Chondrocyte (in vitro differentiated cells): ENCODE data around the gene RAP1GAP2. TPM values are rescaled to one million over a fixed set of nuclear protein-coding genes. Genes with fewer than 3 reads are reported as not detected.

Source experiments
- DNase-seq: peaks from one replicate; pipeline ENCODE4 v3.0.0; 2021; ENCODE audit warnings: mixed read lengths, low spot score
- H3K27ac Mint-ChIP-seq: one replicate; pipeline ENCODE4 v1.8.0; 2021; ENCODE audit warnings: mild to moderate bottlenecking, moderate library complexity, mixed read lengths; ENCODE audit not compliant: unreplicated experiment
- H3K27me3 Mint-ChIP-seq: 2 replicates; pipeline ENCODE4 v1.8.0; 2021; ENCODE audit warnings: low read depth, mixed read lengths
- H3K36me3 Mint-ChIP-seq: 2 replicates; pipeline ENCODE4 v1.8.0; 2021; ENCODE audit warnings: low read depth, mixed read lengths
- H3K4me1 Mint-ChIP-seq: 2 replicates; pipeline ENCODE4 v1.8.0; 2021; ENCODE audit warnings: low read depth, mild to moderate bottlenecking, mixed read lengths
- H3K4me3 Mint-ChIP-seq: one replicate; pipeline ENCODE4 v1.8.0; 2021; ENCODE audit warnings: mild to moderate bottlenecking, moderate library complexity, mixed read lengths; ENCODE audit not compliant: unreplicated experiment
- H3K9me3 Mint-ChIP-seq: 2 replicates; pipeline ENCODE4 v1.8.0; 2021; ENCODE audit warnings: low read depth, mixed read lengths
- total RNA-seq: library from RNA; stranded (reverse); gene quantifications from 3 replicates; pipeline ENCODE4 v1.2.1, GENCODE V29; 2021
- TF ChIP-seq, protein P1 (sequence below): fragments of 200-600 bp; sonication (generic); IDR thresholded peaks from 2 replicates; pipeline ENCODE4 v1.5.0; 2021; ENCODE audit warnings: antibody characterized with exemption, mild to moderate bottlenecking, moderate library complexity

RAP1GAP2 gene
- total RNA-seq, 1 donor from 2014 or later = 3.4 TPM

DNA sequence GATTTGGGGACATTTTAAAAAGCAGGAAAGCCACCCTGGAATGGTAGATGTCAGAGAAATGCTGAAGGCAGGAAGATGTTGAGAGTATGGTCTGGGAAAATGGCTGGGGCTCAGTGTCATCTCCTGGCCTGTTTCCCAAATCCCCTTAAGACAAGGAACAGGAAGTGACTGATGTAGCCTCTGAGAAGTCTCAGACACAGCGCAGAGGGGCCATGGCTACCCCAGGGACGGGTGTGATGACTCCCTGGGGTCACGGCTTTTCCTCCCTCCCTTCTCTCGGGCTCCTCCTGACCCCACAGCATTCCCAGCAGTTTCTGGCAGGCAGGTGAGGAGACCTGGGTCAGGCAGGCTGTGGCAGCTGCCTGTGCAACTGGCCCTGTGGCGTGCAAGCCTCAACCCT lies 45.4 kb downstream of the RAP1GAP2 start:
- H3K27ac Mint-ChIP-seq = no peak overlapping the region
- DNase-seq = no peak
- peaks cover 6% of the 10 kb centered on the region for H3K4me1 Mint-ChIP-seq
- TF ChIP-seq, protein P1, sequence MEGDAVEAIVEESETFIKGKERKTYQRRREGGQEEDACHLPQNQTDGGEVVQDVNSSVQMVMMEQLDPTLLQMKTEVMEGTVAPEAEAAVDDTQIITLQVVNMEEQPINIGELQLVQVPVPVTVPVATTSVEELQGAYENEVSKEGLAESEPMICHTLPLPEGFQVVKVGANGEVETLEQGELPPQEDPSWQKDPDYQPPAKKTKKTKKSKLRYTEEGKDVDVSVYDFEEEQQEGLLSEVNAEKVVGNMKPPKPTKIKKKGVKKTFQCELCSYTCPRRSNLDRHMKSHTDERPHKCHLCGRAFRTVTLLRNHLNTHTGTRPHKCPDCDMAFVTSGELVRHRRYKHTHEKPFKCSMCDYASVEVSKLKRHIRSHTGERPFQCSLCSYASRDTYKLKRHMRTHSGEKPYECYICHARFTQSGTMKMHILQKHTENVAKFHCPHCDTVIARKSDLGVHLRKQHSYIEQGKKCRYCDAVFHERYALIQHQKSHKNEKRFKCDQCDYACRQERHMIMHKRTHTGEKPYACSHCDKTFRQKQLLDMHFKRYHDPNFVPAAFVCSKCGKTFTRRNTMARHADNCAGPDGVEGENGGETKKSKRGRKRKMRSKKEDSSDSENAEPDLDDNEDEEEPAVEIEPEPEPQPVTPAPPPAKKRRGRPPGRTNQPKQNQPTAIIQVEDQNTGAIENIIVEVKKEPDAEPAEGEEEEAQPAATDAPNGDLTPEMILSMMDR = no peak
- no peaks in the 10 kb centered on the region for H3K9me3 Mint-ChIP-seq
- H3K27me3 Mint-ChIP-seq = no peaks in the 10 kb centered on the region
- H3K4me3 Mint-ChIP-seq = no peak overlapping the region
- no peaks in the 10 kb centered on the region for H3K36me3 Mint-ChIP-seq

DNA sequence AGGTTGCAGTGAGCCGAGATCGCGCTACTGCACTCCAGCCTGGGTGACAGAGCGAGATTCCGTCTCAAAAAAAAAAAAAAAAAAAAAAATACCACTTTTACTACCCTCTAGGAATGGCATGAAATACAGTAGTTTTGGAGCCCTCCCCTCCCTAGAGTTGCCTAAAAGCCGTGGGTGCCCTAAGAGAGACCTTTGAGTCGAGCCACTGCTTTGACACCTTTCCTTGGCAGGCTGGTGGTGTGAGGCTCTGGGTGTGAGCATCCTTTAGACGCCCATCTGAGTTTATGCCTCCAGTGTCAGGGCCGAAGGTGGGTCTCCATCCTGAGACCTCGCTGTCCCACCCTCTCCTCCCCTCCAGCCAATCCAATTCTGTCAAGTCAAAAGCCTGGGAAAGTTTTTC lies 46.2 kb downstream of the RAP1GAP2 start:
- no peaks in the 10 kb centered on the region for H3K36me3 Mint-ChIP-seq
- peaks cover 7% of the 10 kb centered on the region for H3K4me1 Mint-ChIP-seq
- H3K27me3 Mint-ChIP-seq = no peaks in the 10 kb centered on the region
- no peaks in the 10 kb centered on the region for H3K9me3 Mint-ChIP-seq
- H3K27ac Mint-ChIP-seq = no peak overlapping the region
- no peak for DNase-seq
- no peak overlapping the region for H3K4me3 Mint-ChIP-seq
- TF ChIP-seq, protein P1 = no peak

DNA sequence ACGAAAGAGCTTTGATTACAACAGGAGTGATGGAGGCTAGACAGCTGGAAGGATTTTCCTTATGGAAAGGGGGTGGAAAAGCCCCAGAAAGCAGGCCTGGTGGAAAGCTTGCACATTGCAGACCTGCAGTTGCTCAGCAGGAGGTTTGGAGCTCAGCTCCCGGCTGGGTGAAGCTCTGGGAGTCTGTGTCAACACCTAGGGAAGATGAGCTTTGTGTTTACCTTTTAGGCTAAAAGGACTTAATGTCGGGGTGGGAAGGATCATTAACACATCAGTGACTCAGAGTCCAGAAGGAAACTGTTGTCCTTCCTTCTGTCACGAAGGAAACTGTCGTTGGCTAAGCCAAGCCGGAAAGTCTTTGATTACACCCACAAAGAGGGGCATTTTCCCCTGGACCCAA lies 48.2 kb downstream of the RAP1GAP2 start:
- no peak for DNase-seq
- Mint-ChIP-seq H3K4me1 (peaks cover 20% of the 10 kb centered on the region), H3K9me3 (no peaks in the 10 kb centered on the region), H3K36me3 (no peaks in the 10 kb centered on the region), H3K27me3 (no peaks in the 10 kb centered on the region), H3K27ac (peak overlapping the region; percentile 11), H3K4me3 (no peak overlapping the region)
- TF ChIP-seq, protein P1 = peak; percentile 26

DNA sequence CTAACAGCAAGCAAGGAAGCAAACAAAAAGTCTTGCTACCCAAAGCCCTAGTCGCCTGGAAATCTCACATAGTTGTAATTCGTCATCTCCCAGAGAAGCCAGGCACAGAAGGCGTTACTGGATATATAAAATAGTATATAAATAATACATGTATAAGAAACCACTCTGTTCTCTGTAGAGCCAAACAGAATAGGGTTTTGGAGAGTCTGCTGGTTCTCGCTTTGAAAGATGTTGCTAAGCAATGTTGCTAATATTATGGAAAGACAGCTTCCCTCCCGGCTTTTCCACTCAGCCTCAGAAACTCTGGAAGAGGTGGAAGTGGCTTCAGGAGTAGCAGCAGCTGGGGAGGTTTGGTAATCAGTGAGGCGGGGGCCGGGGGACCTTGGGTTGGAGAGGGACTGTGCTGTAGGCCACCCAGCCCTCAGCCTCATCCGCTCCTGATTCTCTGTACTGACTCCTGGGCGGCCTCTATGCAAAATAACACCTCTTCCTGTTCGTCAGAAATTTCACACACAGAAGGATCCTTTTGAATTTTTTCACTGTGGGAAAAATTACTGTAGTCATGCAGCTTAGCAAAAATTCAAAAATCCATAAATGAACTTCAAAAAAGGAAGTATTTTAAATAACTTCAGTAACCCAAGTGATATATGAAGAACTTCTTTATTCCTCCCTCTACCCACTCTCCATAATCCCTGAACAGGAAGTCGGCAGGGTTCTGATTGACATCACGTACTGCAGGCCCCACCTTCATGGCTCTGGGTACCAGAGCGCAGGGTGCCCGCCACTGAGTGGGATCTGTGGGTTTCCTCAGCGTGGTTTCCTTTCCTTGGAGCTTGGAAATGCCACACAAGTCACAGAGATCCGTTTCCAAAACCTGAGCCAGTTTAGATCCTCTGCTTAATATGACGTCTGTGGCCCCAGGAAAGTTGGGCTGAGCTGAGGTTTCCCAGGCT lies 51.4 kb downstream of the RAP1GAP2 start:
- no peak overlapping the region for H3K27ac Mint-ChIP-seq
- H3K4me1 Mint-ChIP-seq = peaks cover 20% of the 10 kb centered on the region
- no peaks in the 10 kb centered on the region for H3K36me3 Mint-ChIP-seq
- no peaks in the 10 kb centered on the region for H3K27me3 Mint-ChIP-seq
- no peak overlapping the region for H3K4me3 Mint-ChIP-seq
- H3K9me3 Mint-ChIP-seq = no peaks in the 10 kb centered on the region
- no peak for DNase-seq
- TF ChIP-seq, protein P1 = no peak

DNA sequence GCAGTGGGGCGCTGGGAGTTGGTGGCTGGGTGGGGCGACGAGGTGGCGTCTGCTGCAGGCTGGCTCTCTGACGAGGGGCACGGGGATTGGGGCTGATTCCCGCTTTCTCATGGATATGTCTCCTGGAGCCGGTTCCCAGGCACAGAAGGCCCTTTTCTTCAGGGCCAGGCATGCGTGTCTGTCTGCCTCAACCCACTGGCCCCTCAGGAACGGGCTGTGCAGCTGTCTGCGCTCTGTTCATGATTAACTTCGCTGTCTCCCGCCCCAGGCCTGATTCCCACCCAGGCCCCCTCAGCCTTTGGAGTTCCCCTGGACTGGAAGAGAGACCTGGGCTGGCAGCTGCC lies 53.1 kb downstream of the RAP1GAP2 start:
- Mint-ChIP-seq H3K27ac (peak overlapping the region; percentile 22), H3K4me3 (no peak overlapping the region), H3K36me3 (no peaks in the 10 kb centered on the region), H3K9me3 (no peaks in the 10 kb centered on the region), H3K4me1 (peaks cover 21% of the 10 kb centered on the region), H3K27me3 (no peaks in the 10 kb centered on the region)
- no peak for DNase-seq
- TF ChIP-seq, protein P1 = no peak
